ENCODE data around the gene STRA6.

DNA sequence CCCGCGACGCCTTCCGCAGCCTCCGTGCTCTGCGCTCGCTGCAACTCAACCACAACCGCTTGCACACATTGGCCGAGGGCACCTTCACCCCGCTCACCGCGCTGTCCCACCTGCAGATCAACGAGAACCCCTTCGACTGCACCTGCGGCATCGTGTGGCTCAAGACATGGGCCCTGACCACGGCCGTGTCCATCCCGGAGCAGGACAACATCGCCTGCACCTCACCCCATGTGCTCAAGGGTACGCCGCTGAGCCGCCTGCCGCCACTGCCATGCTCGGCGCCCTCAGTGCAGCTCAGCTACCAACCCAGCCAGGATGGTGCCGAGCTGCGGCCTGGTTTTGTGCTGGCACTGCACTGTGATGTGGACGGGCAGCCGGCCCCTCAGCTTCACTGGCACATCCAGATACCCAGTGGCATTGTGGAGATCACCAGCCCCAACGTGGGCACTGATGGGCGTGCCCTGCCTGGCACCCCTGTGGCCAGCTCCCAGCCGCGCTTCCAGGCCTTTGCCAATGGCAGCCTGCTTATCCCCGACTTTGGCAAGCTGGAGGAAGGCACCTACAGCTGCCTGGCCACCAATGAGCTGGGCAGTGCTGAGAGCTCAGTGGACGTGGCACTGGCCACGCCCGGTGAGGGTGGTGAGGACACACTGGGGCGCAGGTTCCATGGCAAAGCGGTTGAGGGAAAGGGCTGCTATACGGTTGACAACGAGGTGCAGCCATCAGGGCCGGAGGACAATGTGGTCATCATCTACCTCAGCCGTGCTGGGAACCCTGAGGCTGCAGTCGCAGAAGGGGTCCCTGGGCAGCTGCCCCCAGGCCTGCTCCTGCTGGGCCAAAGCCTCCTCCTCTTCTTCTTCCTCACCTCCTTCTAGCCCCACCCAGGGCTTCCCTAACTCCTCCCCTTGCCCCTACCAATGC, 27.1 kb downstream of the STRA6 start:
- TF ChIP-seq CTCF (IDR thresholded peaks at IDR 0.05), result no peak
- no peak for TF ChIP-seq EP300 (IDR thresholded peaks at IDR 0.05)
- no peak for TF ChIP-seq POLR2A (IDR thresholded peaks at IDR 0.05)
